PC-3 (cell line): Measurements from ENCODE around the gene R3HDM2.

ENCODE experiments used
- CTCF ChIP-seq: fragments of 300-600 bp; sonication (generic); conservative IDR thresholded peaks from 2 replicates; pipeline ENCODE4 v1.5.1; 2017; ENCODE audit warnings: antibody characterized with exemption, low read depth, mild to moderate bottlenecking, low read length
- EZH2phosphoT487 ChIP-seq: fragments of 300-600 bp; sonication (generic); IDR thresholded peaks from 2 replicates; pipeline ENCODE4 v1.6.1; 2018; ENCODE audit warnings: mild to moderate bottlenecking, antibody characterized with exemption, low read length, borderline replicate concordance

GRCh38 chr12:57315681-57316080 is 115.2 kb downstream of the R3HDM2 start:
- TF ChIP-seq CTCF (no peak), EZH2phosphoT487 (no peak)
